Transverse colon (tissue), 4 donors: ENCODE results near the gene SBF2.

Experiments used
- EP300 ChIP-seq: sonication (generic); formaldehyde crosslinking; IDR thresholded peaks from one replicate; pipeline ENCODE4 v1.6.1; 2017; ENCODE audit warnings: antibody characterized with exemption, low read depth
- POLR2A ChIP-seq: fragments of 450-650 bp; IDR thresholded peaks from one replicate; pipeline ENCODE4 v1.6.1; 2016; ENCODE audit warnings: antibody characterized with exemption, mild to moderate bottlenecking, moderate library complexity
- POLR2AphosphoS5 ChIP-seq, 3 donors: sonication (generic); formaldehyde crosslinking; IDR thresholded peaks; one replicate each; pipeline ENCODE4 v1.6.1; 2016; ENCODE audit warnings: antibody characterized with exemption in 3 of 3
- TF ChIP-seq, protein P1 (sequence below), 5 experiments: fragments of 200-600 bp in 3 of 5; fragments of 450-650 bp in 2 of 5; sonication (generic) in 3 of 5; IDR thresholded peaks; 1 replicate in 2 of 5; 2 replicates in 3 of 5; pipeline ENCODE4 v1.5.1; 2016 to 2017; ENCODE audit warnings: antibody characterized with exemption in 5 of 5, inconsistent platforms in 3 of 5, mild to moderate bottlenecking in 2 of 5, moderate library complexity in 1 of 5

DNA sequence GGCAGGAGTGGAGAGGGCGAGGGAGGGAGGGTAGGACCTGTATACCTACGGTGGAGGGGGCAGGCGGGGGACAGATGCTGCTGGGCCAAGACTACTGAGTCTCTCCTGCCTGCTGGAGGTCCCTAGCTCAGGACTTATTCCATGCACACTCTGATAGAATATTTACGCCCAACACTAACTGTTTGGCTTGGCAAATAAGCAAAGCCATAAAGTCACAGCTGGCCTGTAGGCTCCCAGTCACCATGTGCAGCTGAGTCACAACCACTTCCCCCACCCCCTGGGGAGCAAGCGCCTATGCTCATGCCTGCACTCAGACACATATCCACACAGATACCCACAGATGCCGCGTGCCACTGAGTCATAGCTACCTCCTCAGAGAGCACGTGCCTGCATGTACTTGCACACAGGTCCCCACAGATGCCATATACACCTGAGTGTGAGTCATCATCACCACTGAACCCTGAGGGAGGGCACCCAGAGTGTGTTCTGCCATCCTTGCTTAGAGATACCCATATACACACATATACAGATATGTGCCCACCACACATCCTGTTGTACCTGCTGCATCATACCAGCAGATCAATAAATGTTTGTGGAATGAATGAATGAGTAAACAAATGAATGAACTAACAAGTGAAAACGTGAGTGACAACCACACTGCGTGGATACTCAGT lies 534.4 kb downstream of the SBF2 start:
- TF ChIP-seq, protein P1, sequence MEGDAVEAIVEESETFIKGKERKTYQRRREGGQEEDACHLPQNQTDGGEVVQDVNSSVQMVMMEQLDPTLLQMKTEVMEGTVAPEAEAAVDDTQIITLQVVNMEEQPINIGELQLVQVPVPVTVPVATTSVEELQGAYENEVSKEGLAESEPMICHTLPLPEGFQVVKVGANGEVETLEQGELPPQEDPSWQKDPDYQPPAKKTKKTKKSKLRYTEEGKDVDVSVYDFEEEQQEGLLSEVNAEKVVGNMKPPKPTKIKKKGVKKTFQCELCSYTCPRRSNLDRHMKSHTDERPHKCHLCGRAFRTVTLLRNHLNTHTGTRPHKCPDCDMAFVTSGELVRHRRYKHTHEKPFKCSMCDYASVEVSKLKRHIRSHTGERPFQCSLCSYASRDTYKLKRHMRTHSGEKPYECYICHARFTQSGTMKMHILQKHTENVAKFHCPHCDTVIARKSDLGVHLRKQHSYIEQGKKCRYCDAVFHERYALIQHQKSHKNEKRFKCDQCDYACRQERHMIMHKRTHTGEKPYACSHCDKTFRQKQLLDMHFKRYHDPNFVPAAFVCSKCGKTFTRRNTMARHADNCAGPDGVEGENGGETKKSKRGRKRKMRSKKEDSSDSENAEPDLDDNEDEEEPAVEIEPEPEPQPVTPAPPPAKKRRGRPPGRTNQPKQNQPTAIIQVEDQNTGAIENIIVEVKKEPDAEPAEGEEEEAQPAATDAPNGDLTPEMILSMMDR (IDR thresholded peaks at IDR 0.05) = no peak
- TF ChIP-seq POLR2A = peak; percentile 27
- peak; percentile 82 to 88 (median 88) for TF ChIP-seq POLR2AphosphoS5 (IDR thresholded peaks at IDR 0.05)
- TF ChIP-seq EP300 = peak; percentile 82
